ENCODE measurements around the gene ATG7.
"Not testable (repeated sequence)": the region's sequence is repeated elsewhere in the genome, so short reads cannot be mapped to it uniquely, and the experiment has no call there.

DNA sequence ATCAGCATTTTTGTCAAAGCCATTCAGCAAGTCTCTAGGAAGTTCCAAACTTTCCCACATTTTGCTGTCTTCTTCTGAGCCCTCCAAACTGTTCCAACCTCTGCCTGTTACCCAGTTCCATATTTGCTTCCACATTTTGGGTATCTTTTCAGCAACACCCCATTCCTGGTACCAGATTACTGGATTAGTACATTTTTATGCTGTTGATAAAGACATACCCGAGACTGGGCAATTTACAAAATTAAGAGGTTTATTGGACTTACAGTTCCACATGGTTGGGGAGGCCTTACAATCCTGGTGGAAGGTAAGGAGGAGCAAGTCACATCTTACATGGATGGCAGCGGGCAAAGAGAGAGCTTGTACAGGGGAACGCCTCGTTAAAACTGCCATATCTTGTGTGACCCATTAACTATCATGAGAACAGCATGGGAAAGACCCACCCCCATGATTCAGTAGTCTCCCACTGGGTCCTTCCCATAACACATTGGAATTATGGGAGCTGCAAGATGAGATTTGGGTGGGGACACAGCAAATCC, 136.2 kb downstream of the ATG7 start:
- TF ChIP-seq, protein P1, sequence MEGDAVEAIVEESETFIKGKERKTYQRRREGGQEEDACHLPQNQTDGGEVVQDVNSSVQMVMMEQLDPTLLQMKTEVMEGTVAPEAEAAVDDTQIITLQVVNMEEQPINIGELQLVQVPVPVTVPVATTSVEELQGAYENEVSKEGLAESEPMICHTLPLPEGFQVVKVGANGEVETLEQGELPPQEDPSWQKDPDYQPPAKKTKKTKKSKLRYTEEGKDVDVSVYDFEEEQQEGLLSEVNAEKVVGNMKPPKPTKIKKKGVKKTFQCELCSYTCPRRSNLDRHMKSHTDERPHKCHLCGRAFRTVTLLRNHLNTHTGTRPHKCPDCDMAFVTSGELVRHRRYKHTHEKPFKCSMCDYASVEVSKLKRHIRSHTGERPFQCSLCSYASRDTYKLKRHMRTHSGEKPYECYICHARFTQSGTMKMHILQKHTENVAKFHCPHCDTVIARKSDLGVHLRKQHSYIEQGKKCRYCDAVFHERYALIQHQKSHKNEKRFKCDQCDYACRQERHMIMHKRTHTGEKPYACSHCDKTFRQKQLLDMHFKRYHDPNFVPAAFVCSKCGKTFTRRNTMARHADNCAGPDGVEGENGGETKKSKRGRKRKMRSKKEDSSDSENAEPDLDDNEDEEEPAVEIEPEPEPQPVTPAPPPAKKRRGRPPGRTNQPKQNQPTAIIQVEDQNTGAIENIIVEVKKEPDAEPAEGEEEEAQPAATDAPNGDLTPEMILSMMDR (optimal IDR thresholded peaks at IDR 0.05 in 1 of 3, IDR thresholded peaks at IDR 0.05 in 1 of 3, conservative IDR thresholded peaks at IDR 0.05 in 1 of 3; ENCODE audit: extremely low read depth in 1 of 3, insufficient read depth in 2 of 3, low read length in 3 of 3), result not testable (repeated sequence)
- not testable (repeated sequence) for TF ChIP-seq EZH2 (IDR thresholded peaks at IDR 0.05; ENCODE audit: low read length)

All from keratinocyte (primary cell).